AG04449 (cell line): ENCODE measurements around the gene KLC1.
"Not testable (repeated sequence)": the region's sequence is repeated elsewhere in the genome, so short reads cannot be mapped to it uniquely, and the experiment has no call there.

Source experiments
- CTCF ChIA-PET: fragments of 350-600 bp; formaldehyde crosslinking; extraction: SDS; loops from one replicate; lab custom pipeline; 2021; ENCODE audit warnings: antibody characterized with exemption; lab: Yijun Ruan, JAX
- POLR2A ChIA-PET: fragments of 400-600, 350-600 bp; formaldehyde crosslinking; extraction: SDS; loops from one replicate; lab custom pipeline; 2020; ENCODE audit warnings: antibody characterized with exemption, inconsistent platforms; lab: Yijun Ruan, JAX
- DNase-seq: peaks from one replicate; pipeline ENCODE4 v3.0.0-alpha.2; 2010; ENCODE audit warnings: low read depth, low spot score
- H3K4me3 ChIP-seq: 2 replicates; pipeline ENCODE4 v1.5.1; 2011; ENCODE audit warnings: low read depth, mild to moderate bottlenecking, control low read depth, low read length
- CTCF ChIP-seq: IDR thresholded peaks from one replicate; pipeline ENCODE4 v1.5.1; 2011; ENCODE audit warnings: mild to moderate bottlenecking, moderate library complexity, low read length, control low read depth, inconsistent platforms; ENCODE audit not compliant: insufficient read depth; ENCODE audit errors: missing control alignments

KLC1 gene

GRCh38 chr14:103607822-103608221, 21.2 kb upstream of the KLC1 start:
- no peak for DNase-seq
- ChIA-PET POLR2A (interaction anchor here (1.1 to 1.4 kb wide), 2 partner anchors 21 to 46 kb away, joined by 3 to 5 read pairs; partner anchors contain the start of gene KLC1), CTCF (interaction anchor here (0.7 to 1.6 kb wide), 5 partner anchors 9 to 198 kb away, joined by 3 to 4 read pairs (median 3); partner anchors contain the start of gene BAG5)
- TF ChIP-seq CTCF, result no peak
- H3K4me3 ChIP-seq, result no peak overlapping the region

GRCh38 chr14:103609081-103609480, 19.9 kb upstream of the KLC1 start:
- DNase-seq, H3K4me3 ChIP-seq, POLR2A ChIA-PET: not testable (repeated sequence)
- CTCF ChIA-PET, result interaction anchor here (1.0 kb wide), 1 partner anchor 10 kb away, joined by 4 read pairs; no protein-coding TSS in a partner anchor

- ChIA-PET CTCF (interaction anchor here (1.5 kb wide), 1 partner anchor 14 kb away, joined by 5 read pairs; no protein-coding TSS in a partner anchor), POLR2A (no interaction called here)
- TF ChIP-seq CTCF, result no peak
- DNase-seq, result no peak
- no peak overlapping the region for H3K4me3 ChIP-seq
These were observed 17.8 kb upstream of the KLC1 start for GRCh38 chr14:103611215-103611614.

- no peak for DNase-seq
- no peak for TF ChIP-seq CTCF
- H3K4me3 ChIP-seq, result no peak overlapping the region
- ChIA-PET POLR2A (no interaction called here), CTCF (interaction anchor here (0.6 to 2.3 kb wide), 16 partner anchors 8 to 1785 kb away, joined by 3 to 6 read pairs (median 3); no protein-coding TSS in a partner anchor)
These were observed 15.5 kb upstream of the KLC1 start for GRCh38 chr14:103613517-103613916.

- ChIA-PET POLR2A (no interaction called here), CTCF (interaction anchor here (0.9 to 1.5 kb wide), 2 partner anchors 9 to 10 kb away, joined by 4 read pairs; no protein-coding TSS in a partner anchor)
- no peak for DNase-seq
- H3K4me3 ChIP-seq, result no peak overlapping the region
- TF ChIP-seq CTCF, result no peak
These were observed 12.2 kb upstream of the KLC1 start for GRCh38 chr14:103616635-103617300.

- CTCF ChIA-PET, result interaction anchor here (0.6 to 1.6 kb wide), 3 partner anchors 8 to 292 kb away, joined by 3 to 4 read pairs (median 3); no protein-coding TSS in a partner anchor
- TF ChIP-seq CTCF, result no peak
These were observed 10.0 kb upstream of the KLC1 start for GRCh38 chr14:103619057-103619456.

More at GRCh38 chr14:103619057-103619456, 10.0 kb upstream of the KLC1 start:
- POLR2A ChIA-PET, result no interaction called here
- no peak overlapping the region for H3K4me3 ChIP-seq
- no peak for DNase-seq
